CD14-positive monocyte (primary cell): ENCODE data around the gene ANKRD44. TPM values are rescaled to one million over a fixed set of nuclear protein-coding genes. Genes with fewer than 3 reads are reported as not detected.

Experiments used
- DNase-seq, 3 donors: peaks; one replicate each; pipeline ENCODE4 v3.0.0-alpha.2; 2011 to 2022
- H2AFZ ChIP-seq: 2 replicates; pipeline ENCODE4 v1.6.0; 2012; ENCODE audit warnings: mild to moderate bottlenecking, low read depth, low read length, inconsistent platforms; ENCODE audit not compliant: insufficient read depth, poor library complexity, severe bottlenecking
- H3K27ac ChIP-seq, 2 donors: 1 replicate in 1 of 2; 2 replicates in 1 of 2; pipeline ENCODE4 v1.5.1; 2012 to 2013; ENCODE audit warnings: low read length in 2 of 2, control low read depth in 1 of 2, inconsistent platforms in 1 of 2, low read depth in 1 of 2, mild to moderate bottlenecking in 1 of 2
- H3K27me3 ChIP-seq, 2 donors: one replicate each; pipeline versions ENCODE4 v1.6.0 to v1.6.1; 2011 to 2013; ENCODE audit warnings: low read length in 2 of 2; ENCODE audit not compliant: control insufficient read depth in 2 of 2, insufficient read depth in 2 of 2
- H3K36me3 ChIP-seq, 2 donors: replicated peaks in 1 of 2; 1 replicate in 1 of 2; 2 replicates in 1 of 2; pipeline versions ENCODE4 v1.5.1 to v1.6.1; 2012 to 2013; ENCODE audit warnings: low read length in 2 of 2, control low read depth in 1 of 2, inconsistent platforms in 1 of 2, mild to moderate bottlenecking in 1 of 2; ENCODE audit not compliant: insufficient read depth in 2 of 2, control insufficient read depth in 1 of 2
- H3K4me1 ChIP-seq, 2 donors: 1 replicate in 1 of 2; 2 replicates in 1 of 2; pipeline versions ENCODE4 v1.5.1 to v1.6.1; 2012 to 2013; ENCODE audit warnings: low read length in 2 of 2, control low read depth in 1 of 2, inconsistent platforms in 1 of 2, mild to moderate bottlenecking in 1 of 2, moderate library complexity in 1 of 2; ENCODE audit not compliant: insufficient read depth in 2 of 2, control insufficient read depth in 1 of 2
- H3K4me2 ChIP-seq: replicated peaks from 2 replicates; pipeline ENCODE3; 2012; ENCODE audit warnings: low read length, moderate library complexity, mild to moderate bottlenecking; ENCODE audit not compliant: poor library complexity, severe bottlenecking; ENCODE audit errors: extremely low read depth
- H3K4me3 ChIP-seq, 3 experiments: fragments of 200-600 bp in 1 of 3; sonication (generic) in 1 of 3; replicated peaks in 1 of 3; 1 replicate in 2 of 3; 2 replicates in 1 of 3; pipeline ENCODE4 v1.5.1; 2011 to 2013; ENCODE audit warnings: low read length in 3 of 3, mild to moderate bottlenecking in 3 of 3, control low read depth in 2 of 3, low read depth in 2 of 3, inconsistent platforms in 1 of 3, moderate library complexity in 1 of 3
- H3K79me2 ChIP-seq: 2 replicates; pipeline ENCODE4 v1.6.0; 2012; ENCODE audit warnings: mild to moderate bottlenecking, control low read depth, inconsistent platforms, low read length, moderate library complexity; ENCODE audit not compliant: insufficient read depth
- H3K9ac ChIP-seq: 2 replicates; pipeline ENCODE4 v1.6.0; 2017; ENCODE audit warnings: low read length, mild to moderate bottlenecking; ENCODE audit not compliant: insufficient read depth, poor library complexity, severe bottlenecking
- H3K9me3 ChIP-seq, 2 donors: replicated peaks in 1 of 2; 1 replicate in 1 of 2; 2 replicates in 1 of 2; pipeline versions ENCODE4 v1.5.1 to v1.6.1; 2012 to 2013; ENCODE audit warnings: low read length in 2 of 2, control low read depth in 1 of 2; ENCODE audit not compliant: control insufficient read depth in 1 of 2, insufficient read depth in 1 of 2
- H4K20me1 ChIP-seq: 2 replicates; pipeline ENCODE4 v1.6.0; 2012; ENCODE audit warnings: mild to moderate bottlenecking, low read length, control low read depth, moderate library complexity; ENCODE audit not compliant: insufficient read depth
- H3K27ac Mint-ChIP-seq, 7 donors: one replicate each; pipeline ENCODE4 v1.8.0; 2020; ENCODE audit warnings: mild to moderate bottlenecking in 7 of 7, mixed read lengths in 7 of 7, moderate library complexity in 6 of 7, inconsistent platforms in 2 of 7
- H3K27me3 Mint-ChIP-seq, 3 donors: one replicate each; pipeline ENCODE4 v1.8.0; 2021 to 2022; ENCODE audit warnings: low read depth in 3 of 3, mild to moderate bottlenecking in 3 of 3, mixed read lengths in 3 of 3, moderate library complexity in 3 of 3, inconsistent platforms in 1 of 3
- H3K36me3 Mint-ChIP-seq, 2 donors: one replicate each; pipeline ENCODE4 v1.8.0; 2020; ENCODE audit warnings: mixed read lengths in 2 of 2, inconsistent platforms in 1 of 2, mild to moderate bottlenecking in 1 of 2
- H3K4me1 Mint-ChIP-seq: one replicate; pipeline ENCODE4 v1.8.0; 2020; ENCODE audit warnings: mild to moderate bottlenecking, mixed read lengths
- H3K4me3 Mint-ChIP-seq, 2 donors: one replicate each; pipeline ENCODE4 v1.8.0; 2020; ENCODE audit warnings: mild to moderate bottlenecking in 2 of 2, mixed read lengths in 2 of 2, moderate library complexity in 1 of 2
- H3K9me3 Mint-ChIP-seq, 7 donors: one replicate each; pipeline ENCODE4 v1.8.0; 2020 to 2022; ENCODE audit warnings: mixed read lengths in 7 of 7, mild to moderate bottlenecking in 6 of 7, moderate library complexity in 6 of 7, inconsistent platforms in 2 of 7
- WGBS: methylation state at CpG from one replicate; pipeline ENCODE4 v1.1.5; 2013; ENCODE audit warnings: missing lambda C conversion rate; ENCODE audit not compliant: insufficient coverage; 5-methylcytosine and 5-hydroxymethylcytosine counted together
- intact Hi-C, 2 donors: fragments of 100-400 bp; cut with micrococcal nuclease; formaldehyde crosslinking; loops; one replicate each; pipeline versions ENCODE4 v1.15.0 to v1.15.1; 2023
- polyA plus RNA-seq, 3 donors: library from polyadenylated mRNA; depleted of rRNA in 1 of 3; unstranded in 2 of 3; stranded (reverse) in 1 of 3; fragments of 300-500 nt in 2 of 3; fragments of >200 nt in 1 of 3; fragmentation: Illumina TruSeq in 2 of 3; gene quantifications; 1 replicate in 2 of 3; 2 replicates in 1 of 3; pipeline ENCODE4 v1.2.3, GENCODE V29; 2012 to 2021
- TF ChIP-seq, protein P1 (sequence below): fragments of 200-600 bp; IDR thresholded peaks from one replicate; pipeline ENCODE4 v1.8.0; 2022; ENCODE audit warnings: antibody characterized with exemption, mild to moderate bottlenecking

ANKRD44 gene
- polyA plus RNA-seq, 3 donors: 55.7 to 91.9 (median 64.9) TPM

DNA sequence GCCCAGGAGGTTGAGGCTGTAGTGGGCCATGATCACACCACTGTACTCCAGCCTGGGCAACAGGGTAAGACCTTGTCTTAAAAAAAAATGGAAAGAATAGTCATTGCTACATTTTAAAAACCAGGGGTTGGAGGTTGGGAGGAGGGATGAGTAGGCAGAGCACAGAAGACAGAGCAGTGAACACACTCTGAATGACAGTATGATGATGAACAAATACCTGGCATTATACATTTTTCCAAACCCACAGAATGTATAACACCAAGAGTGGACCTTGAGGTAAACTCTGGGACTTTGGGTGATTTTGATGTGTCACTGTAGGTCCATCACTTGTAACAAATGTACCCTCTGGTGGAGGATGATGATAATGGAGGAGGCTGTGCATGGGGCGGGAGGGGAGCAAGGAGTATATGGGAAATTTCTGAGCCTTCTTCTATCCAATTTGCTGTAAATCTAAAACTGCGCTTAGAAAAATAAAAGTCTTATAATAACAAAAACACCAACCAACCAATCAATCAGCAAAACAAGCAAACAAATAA lies 272.6 kb downstream of the ANKRD44 start:
- peak overlapping the region in 2 of 7 donors; percentile 29 to 39 for H3K27ac Mint-ChIP-seq
- no peaks in the 10 kb centered on the region for H3K9me3 Mint-ChIP-seq
- Histone ChIP-seq H3K9me3 (no peaks in the 10 kb centered on the region), H3K4me3 (no peak overlapping the region), H3K4me1 (no peaks in the 10 kb centered on the region), H2AFZ (no peak overlapping the region), H3K27me3 (no peaks in the 10 kb centered on the region), H3K4me2 (no peak overlapping the region), H3K9ac (no peak overlapping the region), H4K20me1 (peaks cover 64% of the 10 kb centered on the region), H3K79me2 (no peaks in the 10 kb centered on the region), H3K27ac (no peak overlapping the region), H3K36me3 (peaks cover 72 to 97% of the 10 kb centered on the region in 2 donors)
- TF ChIP-seq, protein P1, sequence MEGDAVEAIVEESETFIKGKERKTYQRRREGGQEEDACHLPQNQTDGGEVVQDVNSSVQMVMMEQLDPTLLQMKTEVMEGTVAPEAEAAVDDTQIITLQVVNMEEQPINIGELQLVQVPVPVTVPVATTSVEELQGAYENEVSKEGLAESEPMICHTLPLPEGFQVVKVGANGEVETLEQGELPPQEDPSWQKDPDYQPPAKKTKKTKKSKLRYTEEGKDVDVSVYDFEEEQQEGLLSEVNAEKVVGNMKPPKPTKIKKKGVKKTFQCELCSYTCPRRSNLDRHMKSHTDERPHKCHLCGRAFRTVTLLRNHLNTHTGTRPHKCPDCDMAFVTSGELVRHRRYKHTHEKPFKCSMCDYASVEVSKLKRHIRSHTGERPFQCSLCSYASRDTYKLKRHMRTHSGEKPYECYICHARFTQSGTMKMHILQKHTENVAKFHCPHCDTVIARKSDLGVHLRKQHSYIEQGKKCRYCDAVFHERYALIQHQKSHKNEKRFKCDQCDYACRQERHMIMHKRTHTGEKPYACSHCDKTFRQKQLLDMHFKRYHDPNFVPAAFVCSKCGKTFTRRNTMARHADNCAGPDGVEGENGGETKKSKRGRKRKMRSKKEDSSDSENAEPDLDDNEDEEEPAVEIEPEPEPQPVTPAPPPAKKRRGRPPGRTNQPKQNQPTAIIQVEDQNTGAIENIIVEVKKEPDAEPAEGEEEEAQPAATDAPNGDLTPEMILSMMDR: no peak
- no peak for DNase-seq
- peaks cover 69 to 82% of the 10 kb centered on the region in 2 donors for H3K36me3 Mint-ChIP-seq
- no peak overlapping the region for H3K4me3 Mint-ChIP-seq
- no peaks in the 10 kb centered on the region for H3K4me1 Mint-ChIP-seq
- no peaks in the 10 kb centered on the region for H3K27me3 Mint-ChIP-seq
- intact Hi-C loops: no loop called here
- WGBS: no CpG with 5 or more reads among the region's 2 CpGs

DNA sequence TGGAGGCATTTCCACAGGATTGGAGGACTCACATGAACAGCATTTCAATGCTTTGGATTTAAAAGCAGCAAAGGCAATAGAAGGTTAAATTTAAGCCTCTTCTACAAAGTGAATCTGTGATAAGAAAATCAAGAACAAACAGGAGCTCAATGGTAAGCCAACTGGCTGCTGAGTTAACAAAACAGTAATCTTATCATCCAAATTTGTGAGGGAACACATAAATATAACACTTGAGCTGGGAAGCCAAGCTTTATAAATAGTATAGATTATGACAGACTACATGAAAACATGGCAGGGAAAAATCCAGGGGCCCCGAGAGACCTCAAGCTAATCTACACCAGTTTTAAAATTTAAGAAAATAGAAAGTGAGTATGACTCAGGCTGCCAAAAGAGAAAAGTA lies 275.6 kb downstream of the ANKRD44 start:
- no peaks in the 10 kb centered on the region for H3K9me3 ChIP-seq
- Mint-ChIP-seq H3K9me3 (no peaks in the 10 kb centered on the region), H3K4me1 (no peaks in the 10 kb centered on the region), H3K36me3 (peaks cover 66 to 83% of the 10 kb centered on the region in 2 donors), H3K27ac (no peak overlapping the region), H3K27me3 (peaks cover 0 to 3% (median 0%) of the 10 kb centered on the region in 3 donors), H3K4me3 (no peak overlapping the region)
- H3K9ac ChIP-seq: no peak overlapping the region
- intact Hi-C loops: no loop called here
- TF ChIP-seq, protein P1: no peak
- H3K27me3 ChIP-seq: no peaks in the 10 kb centered on the region
- H3K4me1 ChIP-seq: no peaks in the 10 kb centered on the region
- H3K4me2 ChIP-seq: no peak overlapping the region
- H3K79me2 ChIP-seq: no peaks in the 10 kb centered on the region
- no peak overlapping the region for H3K27ac ChIP-seq
- no peak overlapping the region for H3K4me3 ChIP-seq
- H2AFZ ChIP-seq: no peak overlapping the region
- H4K20me1 ChIP-seq: peaks cover 58% of the 10 kb centered on the region
- DNase-seq: no peak
- no CpG with 5 or more reads among the region's 1 CpG for WGBS
- H3K36me3 ChIP-seq: peaks cover 77 to 100% of the 10 kb centered on the region in 2 donors
